ENCODE measurements around the gene C2CD2L. TPM values are rescaled to one million over a fixed set of nuclear protein-coding genes. Genes with fewer than 3 reads are reported as not detected.

C2CD2L gene
- total and polyA plus RNA-seq, 4 donors: 2.5 to 6.3 (median 4.8) TPM

DNA sequence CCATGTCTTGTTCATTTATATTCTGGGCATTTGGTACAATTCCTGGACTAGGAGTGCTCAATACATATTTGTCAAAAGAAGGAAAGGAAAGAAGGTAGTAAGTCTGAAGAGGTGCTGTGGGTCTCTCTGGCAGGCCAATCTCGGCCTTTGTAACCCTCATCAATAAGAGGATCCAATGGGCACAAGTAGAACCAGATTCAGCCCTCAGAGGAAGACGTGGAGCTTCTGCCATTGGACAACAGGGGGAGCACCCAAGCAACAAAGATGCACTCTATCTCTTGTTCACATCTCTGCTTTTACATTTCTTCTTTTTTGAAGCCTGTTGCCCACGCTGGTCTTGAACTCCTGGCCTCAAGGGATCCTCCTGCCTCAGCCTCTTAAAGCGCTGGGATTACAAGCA, 41.8 kb upstream of the C2CD2L start:
- DNase-seq (ENCODE audit: low spot score): no peak
- WGBS: 74% methylated on average over 4 of the region's 4 CpGs
- Histone ChIP-seq H3K36me3 (ENCODE audit: control insufficient read depth in 4 of 4, insufficient read depth in 3 of 4, low read depth in 1 of 4, low read length in 3 of 4) (peaks cover 0 to 6% (median 3%) of the 10 kb centered on the region in 4 donors), H3K4me3 (ENCODE audit: low read depth in 1 of 3, low read length in 3 of 3) (no peak overlapping the region), H3K9ac (ENCODE audit: low read depth in 1 of 2, low read length in 2 of 2) (no peak overlapping the region), H3K9me3 (ENCODE audit: control insufficient read depth in 4 of 4, low read length in 3 of 4) (no peaks in the 10 kb centered on the region), H3K4me1 (ENCODE audit: control insufficient read depth in 4 of 4, insufficient read depth in 4 of 4, low read length in 3 of 4) (peaks cover 2 to 24% (median 16%) of the 10 kb centered on the region in 4 donors), H3K27me3 (ENCODE audit: control insufficient read depth in 4 of 4, insufficient read depth in 4 of 4, low read length in 3 of 4) (no peaks in the 10 kb centered on the region), H3K27ac (ENCODE audit: low read depth in 1 of 2, low read length in 2 of 2) (no peak overlapping the region)
- TF ChIP-seq FOXA1 (IDR thresholded peaks at IDR 0.05) (no peak), RAD21 (IDR thresholded peaks at IDR 0.05) (peak; percentile 21 to 45), SP1 (IDR thresholded peaks at IDR 0.05) (no peak), EGR1 (IDR thresholded peaks at IDR 0.05; ENCODE audit: low read depth in 2 of 2) (no peak), JUND (IDR thresholded peaks at IDR 0.05) (no peak), RXRA (IDR thresholded peaks at IDR 0.05) (no peak), TAF1 (conservative IDR thresholded peaks at IDR 0.05) (no peak), YY1 (IDR thresholded peaks at IDR 0.05) (no peak), GABPA (IDR thresholded peaks at IDR 0.05 in 1 of 2, conservative IDR thresholded peaks at IDR 0.05 in 1 of 2) (no peak), HNF4G (IDR thresholded peaks at IDR 0.05) (no peak), HNF4A (conservative IDR thresholded peaks at IDR 0.05) (no peak)
- TF ChIP-seq, protein P1, sequence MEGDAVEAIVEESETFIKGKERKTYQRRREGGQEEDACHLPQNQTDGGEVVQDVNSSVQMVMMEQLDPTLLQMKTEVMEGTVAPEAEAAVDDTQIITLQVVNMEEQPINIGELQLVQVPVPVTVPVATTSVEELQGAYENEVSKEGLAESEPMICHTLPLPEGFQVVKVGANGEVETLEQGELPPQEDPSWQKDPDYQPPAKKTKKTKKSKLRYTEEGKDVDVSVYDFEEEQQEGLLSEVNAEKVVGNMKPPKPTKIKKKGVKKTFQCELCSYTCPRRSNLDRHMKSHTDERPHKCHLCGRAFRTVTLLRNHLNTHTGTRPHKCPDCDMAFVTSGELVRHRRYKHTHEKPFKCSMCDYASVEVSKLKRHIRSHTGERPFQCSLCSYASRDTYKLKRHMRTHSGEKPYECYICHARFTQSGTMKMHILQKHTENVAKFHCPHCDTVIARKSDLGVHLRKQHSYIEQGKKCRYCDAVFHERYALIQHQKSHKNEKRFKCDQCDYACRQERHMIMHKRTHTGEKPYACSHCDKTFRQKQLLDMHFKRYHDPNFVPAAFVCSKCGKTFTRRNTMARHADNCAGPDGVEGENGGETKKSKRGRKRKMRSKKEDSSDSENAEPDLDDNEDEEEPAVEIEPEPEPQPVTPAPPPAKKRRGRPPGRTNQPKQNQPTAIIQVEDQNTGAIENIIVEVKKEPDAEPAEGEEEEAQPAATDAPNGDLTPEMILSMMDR (IDR thresholded peaks at IDR 0.05; ENCODE audit: low read depth, low read length, missing input control): peak; percentile 21
- TF ChIP-seq, protein P2, sequence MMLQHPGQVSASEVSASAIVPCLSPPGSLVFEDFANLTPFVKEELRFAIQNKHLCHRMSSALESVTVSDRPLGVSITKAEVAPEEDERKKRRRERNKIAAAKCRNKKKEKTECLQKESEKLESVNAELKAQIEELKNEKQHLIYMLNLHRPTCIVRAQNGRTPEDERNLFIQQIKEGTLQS (IDR thresholded peaks at IDR 0.05): no peak
- TF ChIP-seq, protein P3, sequence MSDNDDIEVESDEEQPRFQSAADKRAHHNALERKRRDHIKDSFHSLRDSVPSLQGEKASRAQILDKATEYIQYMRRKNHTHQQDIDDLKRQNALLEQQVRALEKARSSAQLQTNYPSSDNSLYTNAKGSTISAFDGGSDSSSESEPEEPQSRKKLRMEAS (IDR thresholded peaks at IDR 0.05): no peak
- TF ChIP-seq, protein P4, sequence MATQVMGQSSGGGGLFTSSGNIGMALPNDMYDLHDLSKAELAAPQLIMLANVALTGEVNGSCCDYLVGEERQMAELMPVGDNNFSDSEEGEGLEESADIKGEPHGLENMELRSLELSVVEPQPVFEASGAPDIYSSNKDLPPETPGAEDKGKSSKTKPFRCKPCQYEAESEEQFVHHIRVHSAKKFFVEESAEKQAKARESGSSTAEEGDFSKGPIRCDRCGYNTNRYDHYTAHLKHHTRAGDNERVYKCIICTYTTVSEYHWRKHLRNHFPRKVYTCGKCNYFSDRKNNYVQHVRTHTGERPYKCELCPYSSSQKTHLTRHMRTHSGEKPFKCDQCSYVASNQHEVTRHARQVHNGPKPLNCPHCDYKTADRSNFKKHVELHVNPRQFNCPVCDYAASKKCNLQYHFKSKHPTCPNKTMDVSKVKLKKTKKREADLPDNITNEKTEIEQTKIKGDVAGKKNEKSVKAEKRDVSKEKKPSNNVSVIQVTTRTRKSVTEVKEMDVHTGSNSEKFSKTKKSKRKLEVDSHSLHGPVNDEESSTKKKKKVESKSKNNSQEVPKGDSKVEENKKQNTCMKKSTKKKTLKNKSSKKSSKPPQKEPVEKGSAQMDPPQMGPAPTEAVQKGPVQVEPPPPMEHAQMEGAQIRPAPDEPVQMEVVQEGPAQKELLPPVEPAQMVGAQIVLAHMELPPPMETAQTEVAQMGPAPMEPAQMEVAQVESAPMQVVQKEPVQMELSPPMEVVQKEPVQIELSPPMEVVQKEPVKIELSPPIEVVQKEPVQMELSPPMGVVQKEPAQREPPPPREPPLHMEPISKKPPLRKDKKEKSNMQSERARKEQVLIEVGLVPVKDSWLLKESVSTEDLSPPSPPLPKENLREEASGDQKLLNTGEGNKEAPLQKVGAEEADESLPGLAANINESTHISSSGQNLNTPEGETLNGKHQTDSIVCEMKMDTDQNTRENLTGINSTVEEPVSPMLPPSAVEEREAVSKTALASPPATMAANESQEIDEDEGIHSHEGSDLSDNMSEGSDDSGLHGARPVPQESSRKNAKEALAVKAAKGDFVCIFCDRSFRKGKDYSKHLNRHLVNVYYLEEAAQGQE (IDR thresholded peaks at IDR 0.05): no peak

DNA sequence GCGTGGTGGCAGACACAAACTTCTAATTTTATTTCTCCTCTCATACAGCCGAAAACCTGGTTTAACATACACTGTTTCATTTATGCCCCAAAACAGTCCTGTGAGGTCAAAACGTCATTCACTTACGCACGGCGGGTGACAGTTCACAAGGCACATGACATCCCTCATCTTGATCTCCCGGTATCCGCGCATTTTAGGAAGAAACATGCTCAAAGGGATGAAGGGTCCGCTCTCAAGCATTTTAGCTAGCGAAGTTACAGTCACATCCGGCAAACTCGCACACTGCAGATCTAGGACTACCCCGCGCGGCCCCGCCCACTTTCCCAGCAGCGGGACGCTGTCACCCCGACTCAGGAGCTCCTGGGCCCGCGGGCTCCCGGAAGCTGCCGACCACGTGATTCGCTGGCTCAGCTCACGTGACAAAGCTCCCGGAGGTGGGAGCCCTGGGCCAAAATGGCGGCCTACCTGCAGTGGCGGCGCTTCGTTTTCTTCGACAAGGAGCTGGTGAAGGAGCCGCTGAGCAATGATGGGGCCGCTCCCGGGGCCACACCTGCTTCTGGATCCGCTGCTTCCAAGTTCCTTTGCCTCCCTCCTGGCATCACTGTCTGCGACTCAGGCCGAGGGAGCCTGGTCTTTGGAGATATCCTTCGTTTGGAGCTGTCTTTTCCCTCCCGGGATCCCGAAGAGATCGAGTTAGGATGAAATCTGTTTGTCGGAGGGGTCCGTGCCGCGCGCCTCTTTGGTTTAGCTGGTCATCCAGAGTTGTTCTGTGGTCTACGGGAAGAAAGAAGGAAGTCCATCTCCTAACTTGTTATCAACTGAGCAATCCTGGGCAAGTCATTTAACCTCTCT, 39.5 kb upstream of the C2CD2L start, which contains the start of gene VPS11:
TSS of gene VPS11 (plus strand) at position 448 of the 852 bp plus-strand sequence. CDS start at position 454, 6 bp downstream.
- peak within 1 kb of the TSS; percentile 45 to 97 (median 67) for H3K4me3 ChIP-seq (ENCODE audit: low read depth in 1 of 3, low read length in 3 of 3)
- H3K27me3 ChIP-seq (ENCODE audit: control insufficient read depth in 4 of 4, insufficient read depth in 4 of 4, low read length in 3 of 4): no peaks in the 10 kb centered on the region
- peaks cover 2 to 27% (median 20%) of the 10 kb centered on the region in 4 donors for H3K4me1 ChIP-seq (ENCODE audit: control insufficient read depth in 4 of 4, insufficient read depth in 4 of 4, low read length in 3 of 4)
- WGBS: under 1% methylated on average over 49 of the region's 49 CpGs
- no peaks in the 10 kb centered on the region for H3K9me3 ChIP-seq (ENCODE audit: control insufficient read depth in 4 of 4, low read length in 3 of 4)
- H3K36me3 ChIP-seq (ENCODE audit: control insufficient read depth in 4 of 4, insufficient read depth in 3 of 4, low read depth in 1 of 4, low read length in 3 of 4): peaks cover 7 to 22% (median 16%) of the 10 kb centered on the region in 4 donors
- peak within 1 kb of the TSS; percentile 73 to 76 for H3K9ac ChIP-seq (ENCODE audit: low read depth in 1 of 2, low read length in 2 of 2)
- peak; percentile 97 for DNase-seq (ENCODE audit: low spot score)
- H3K27ac ChIP-seq (ENCODE audit: low read depth in 1 of 2, low read length in 2 of 2): peak within 1 kb of the TSS; percentile 65 to 87
- TF ChIP-seq GABPA (IDR thresholded peaks at IDR 0.05 in 1 of 2, conservative IDR thresholded peaks at IDR 0.05 in 1 of 2): peak; percentile 47 to 93
- TF ChIP-seq RXRA (IDR thresholded peaks at IDR 0.05): peak; percentile 31 to 59
- TF ChIP-seq, protein P1 (IDR thresholded peaks at IDR 0.05; ENCODE audit: low read depth, low read length, missing input control): no peak
- peak; percentile 99 for TF ChIP-seq YY1 (IDR thresholded peaks at IDR 0.05)
- TF ChIP-seq, protein P4 (IDR thresholded peaks at IDR 0.05): no peak
- TF ChIP-seq JUND (IDR thresholded peaks at IDR 0.05): peak in 1 of 2 donors; percentile 41
- TF ChIP-seq NR2F2 (IDR thresholded peaks at IDR 0.05): peak; percentile 42
- no peak for TF ChIP-seq HNF4G (IDR thresholded peaks at IDR 0.05)
- TF ChIP-seq, protein P2 (IDR thresholded peaks at IDR 0.05): peak; percentile 37
- no peak for TF ChIP-seq EGR1 (IDR thresholded peaks at IDR 0.05; ENCODE audit: low read depth in 2 of 2)
- TF ChIP-seq SP1 (IDR thresholded peaks at IDR 0.05): peak; percentile 61

All from liver (tissue), 9 donors.